OCI-LY3 (cell line): ENCODE results near the gene MS4A18.

Experiments used
- EZH2phosphoT487 ChIP-seq: fragments of 200-600 bp; shearing (Covaris generic); IDR thresholded peaks from 2 replicates; pipeline ENCODE4 v1.6.1; 2018; ENCODE audit warnings: antibody characterized with exemption, mixed run types, low read depth
- TF ChIP-seq, protein P1 (sequence below): fragments of 200-600, 300-600 bp; sonication (generic); IDR thresholded peaks from 2 replicates; pipeline ENCODE4 v1.5.1; 2014; ENCODE audit warnings: antibody characterized with exemption, low read length, low read depth

DNA sequence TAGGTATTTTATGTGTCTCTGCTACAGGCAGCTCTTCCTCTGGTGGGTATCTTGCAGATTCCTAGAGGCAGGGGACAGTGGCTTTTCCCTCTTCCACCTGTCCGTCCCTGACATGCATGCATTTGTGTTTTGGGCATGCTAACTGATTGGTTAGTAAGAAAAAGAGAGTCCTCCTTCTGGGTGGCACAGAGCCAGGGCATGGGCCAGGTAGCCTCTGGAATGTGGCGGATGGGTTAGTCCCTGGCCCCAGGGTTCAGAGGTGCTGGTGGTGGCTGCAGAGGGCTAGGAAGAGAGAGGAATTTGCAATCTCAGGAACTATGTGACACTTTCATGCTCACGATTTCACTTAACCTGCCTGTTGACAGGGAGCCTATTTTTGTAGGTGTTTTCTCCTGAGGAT, 26.4 kb downstream of the MS4A18 start:
- TF ChIP-seq, protein P1, sequence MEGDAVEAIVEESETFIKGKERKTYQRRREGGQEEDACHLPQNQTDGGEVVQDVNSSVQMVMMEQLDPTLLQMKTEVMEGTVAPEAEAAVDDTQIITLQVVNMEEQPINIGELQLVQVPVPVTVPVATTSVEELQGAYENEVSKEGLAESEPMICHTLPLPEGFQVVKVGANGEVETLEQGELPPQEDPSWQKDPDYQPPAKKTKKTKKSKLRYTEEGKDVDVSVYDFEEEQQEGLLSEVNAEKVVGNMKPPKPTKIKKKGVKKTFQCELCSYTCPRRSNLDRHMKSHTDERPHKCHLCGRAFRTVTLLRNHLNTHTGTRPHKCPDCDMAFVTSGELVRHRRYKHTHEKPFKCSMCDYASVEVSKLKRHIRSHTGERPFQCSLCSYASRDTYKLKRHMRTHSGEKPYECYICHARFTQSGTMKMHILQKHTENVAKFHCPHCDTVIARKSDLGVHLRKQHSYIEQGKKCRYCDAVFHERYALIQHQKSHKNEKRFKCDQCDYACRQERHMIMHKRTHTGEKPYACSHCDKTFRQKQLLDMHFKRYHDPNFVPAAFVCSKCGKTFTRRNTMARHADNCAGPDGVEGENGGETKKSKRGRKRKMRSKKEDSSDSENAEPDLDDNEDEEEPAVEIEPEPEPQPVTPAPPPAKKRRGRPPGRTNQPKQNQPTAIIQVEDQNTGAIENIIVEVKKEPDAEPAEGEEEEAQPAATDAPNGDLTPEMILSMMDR = no peak
- no peak for TF ChIP-seq EZH2phosphoT487
